ENCODE data around the gene ATRIP. TPM values are rescaled to one million over a fixed set of nuclear protein-coding genes. Genes with fewer than 3 reads are reported as not detected.

Gene ATRIP
- total and polyA plus RNA-seq, 2 donors: 6.2 to 8.4 TPM

DNA sequence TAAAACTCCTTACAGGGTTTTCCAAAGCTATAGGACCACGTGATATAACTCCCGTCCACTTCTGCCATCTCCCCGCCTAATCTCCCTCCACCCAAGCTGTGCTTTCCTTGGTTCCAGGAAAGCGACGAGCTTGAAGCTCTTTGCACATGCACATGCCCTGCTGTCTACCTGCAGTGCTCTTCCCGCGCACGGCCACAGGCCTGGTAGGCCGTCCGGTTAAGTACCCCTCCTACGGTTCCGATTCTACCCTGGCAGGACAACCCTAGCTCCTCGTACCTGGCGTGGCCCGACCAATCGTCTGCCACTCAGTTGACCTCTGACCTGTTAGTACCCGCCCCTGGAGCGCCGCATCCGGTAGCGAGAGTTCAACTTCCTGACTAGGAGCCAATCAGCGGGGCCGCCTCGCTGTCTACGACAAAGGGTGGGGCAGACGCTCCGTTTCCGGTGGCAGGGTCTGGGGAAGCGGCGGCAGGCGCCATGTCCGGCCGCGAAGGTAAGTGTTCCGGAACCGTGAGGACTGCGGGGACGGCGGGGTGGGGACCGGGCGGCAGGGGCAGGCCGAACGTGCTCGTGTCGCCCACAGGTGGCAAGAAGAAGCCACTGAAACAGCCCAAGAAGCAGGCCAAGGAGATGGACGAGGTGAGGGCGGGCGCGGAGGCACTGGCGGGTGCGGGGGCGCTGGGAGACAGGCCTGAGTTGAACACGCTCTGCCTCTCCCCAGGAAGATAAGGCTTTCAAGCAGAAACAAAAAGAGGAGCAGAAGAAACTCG, 6.5 kb upstream of the ATRIP start, which contains the start of the genes CCDC51 and TMA7:
TSS of gene CCDC51 (minus strand) at position 300 of the 770 bp plus-strand sequence. CDS start 4,991 bp downstream, outside the sequence.
TSS of gene TMA7 (plus strand) at position 438 of the 770 bp plus-strand sequence. CDS start at position 478, 40 bp downstream.
- peaks cover 28% of the 10 kb centered on the region in 2 donors for H3K36me3 ChIP-seq (ENCODE audit: control insufficient read depth in 2 of 2, insufficient read depth in 2 of 2, low read length in 1 of 2)
- WGBS: under 1% methylated on average over 54 of the region's 54 CpGs
- no peaks in the 10 kb centered on the region for H3K9me3 ChIP-seq (ENCODE audit: control insufficient read depth in 2 of 2, insufficient read depth in 1 of 2, low read length in 1 of 2)
- DNase-seq (ENCODE audit: low read depth in 6 of 9, low spot score in 9 of 9): peak; percentile 91 to 98 (median 94)
- H3K27me3 ChIP-seq (ENCODE audit: control insufficient read depth in 2 of 2, insufficient read depth in 1 of 2, low read length in 1 of 2): no peaks in the 10 kb centered on the region
- peaks cover 12 to 30% of the 10 kb centered on the region in 2 donors for H3K4me1 ChIP-seq (ENCODE audit: control insufficient read depth in 2 of 2, insufficient read depth in 2 of 2, low read length in 2 of 2)
- H3K27ac ChIP-seq (ENCODE audit: low read depth in 1 of 2, low read length in 1 of 2): peak within 1 kb of the TSS; percentile 87 to 98
- H3K4me3 ChIP-seq (ENCODE audit: low read length in 2 of 2): peak within 1 kb of the TSS; percentile 69 to 85

- Histone ChIP-seq H3K27ac (ENCODE audit: low read depth in 1 of 2, low read length in 1 of 2) (peak overlapping the region; percentile 87 to 98), H3K27me3 (ENCODE audit: control insufficient read depth in 2 of 2, insufficient read depth in 1 of 2, low read length in 1 of 2) (no peaks in the 10 kb centered on the region), H3K9me3 (ENCODE audit: control insufficient read depth in 2 of 2, insufficient read depth in 1 of 2, low read length in 1 of 2) (no peaks in the 10 kb centered on the region), H3K36me3 (ENCODE audit: control insufficient read depth in 2 of 2, insufficient read depth in 2 of 2, low read length in 1 of 2) (peaks cover 28% of the 10 kb centered on the region in 2 donors), H3K4me3 (ENCODE audit: low read length in 2 of 2) (peak overlapping the region; percentile 69 to 85), H3K4me1 (ENCODE audit: control insufficient read depth in 2 of 2, insufficient read depth in 2 of 2, low read length in 2 of 2) (peaks cover 12 to 29% of the 10 kb centered on the region in 2 donors)
- WGBS: 3% methylated on average over 21 of the region's 21 CpGs
- DNase-seq (ENCODE audit: low read depth in 6 of 9, low spot score in 9 of 9): peak in 2 of 9 donors; percentile 18 to 21
These were observed 6.0 kb upstream of the ATRIP start for GRCh38 chr3:48440590-48440958.

DNA sequence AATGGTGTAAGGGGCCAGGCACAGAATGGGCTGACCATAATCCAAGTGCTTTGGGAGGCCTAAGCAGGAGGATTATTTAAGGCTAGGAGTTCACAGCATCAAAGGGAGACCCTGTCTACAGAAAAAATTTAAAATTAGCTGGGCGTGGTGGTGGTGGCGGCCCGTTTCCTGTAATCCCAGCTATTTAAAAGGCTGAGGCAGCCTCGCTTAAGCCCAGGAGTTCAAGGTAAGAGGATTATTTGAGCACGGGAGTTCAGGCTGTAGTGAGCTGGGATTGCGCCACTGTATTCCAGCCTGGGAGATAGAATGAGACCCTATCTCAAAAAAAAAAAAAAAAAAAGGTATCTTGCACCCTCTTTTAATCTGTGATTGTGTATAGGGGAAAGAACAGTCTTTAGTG, 4.6 kb upstream of the ATRIP start:
- H3K9me3 ChIP-seq (ENCODE audit: control insufficient read depth in 2 of 2, insufficient read depth in 1 of 2, low read length in 1 of 2): no peaks in the 10 kb centered on the region
- no peaks in the 10 kb centered on the region for H3K27me3 ChIP-seq (ENCODE audit: control insufficient read depth in 2 of 2, insufficient read depth in 1 of 2, low read length in 1 of 2)
- H3K4me3 ChIP-seq (ENCODE audit: low read length in 2 of 2): no peak overlapping the region
- no peak for DNase-seq (ENCODE audit: low read depth in 6 of 9, low spot score in 9 of 9)
- peaks cover 28% of the 10 kb centered on the region in 2 donors for H3K36me3 ChIP-seq (ENCODE audit: control insufficient read depth in 2 of 2, insufficient read depth in 2 of 2, low read length in 1 of 2)
- H3K4me1 ChIP-seq (ENCODE audit: control insufficient read depth in 2 of 2, insufficient read depth in 2 of 2, low read length in 2 of 2): peaks cover 18 to 26% of the 10 kb centered on the region in 2 donors
- WGBS: 94% methylated on average over 6 of the region's 6 CpGs
- H3K27ac ChIP-seq (ENCODE audit: low read depth in 1 of 2, low read length in 1 of 2): no peak overlapping the region

DNA sequence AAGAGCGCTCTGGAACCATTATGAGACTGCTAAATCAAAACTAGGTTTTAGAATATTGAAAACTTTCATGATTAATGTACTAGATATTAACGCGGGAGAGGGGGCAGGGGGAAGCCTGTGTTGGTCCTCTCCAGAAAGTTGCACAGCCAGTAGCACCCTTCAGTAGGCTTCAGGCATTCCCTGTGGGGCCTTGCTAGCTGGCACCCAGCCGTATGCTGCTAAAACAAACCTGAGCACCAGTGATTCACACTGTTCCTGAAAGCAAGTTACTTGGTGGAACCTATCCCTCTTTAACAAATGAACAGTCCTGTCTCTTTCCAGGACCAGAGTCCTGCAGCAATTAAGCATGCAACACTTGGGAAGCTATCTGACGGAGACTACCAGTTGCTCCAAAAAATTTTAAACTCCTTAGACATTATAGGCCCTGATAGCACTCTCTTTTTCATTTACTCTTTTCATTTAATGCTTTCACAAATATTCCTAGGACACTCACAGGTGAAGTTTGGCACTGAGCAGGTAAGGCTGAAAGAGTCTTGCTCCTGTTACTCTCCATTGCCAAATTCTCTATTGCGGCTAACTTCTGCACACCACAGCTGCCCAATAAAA, 1.2 kb upstream of the ATRIP start:
- WGBS: 94% methylated on average over 6 of the region's 6 CpGs
- no peaks in the 10 kb centered on the region for H3K9me3 ChIP-seq (ENCODE audit: control insufficient read depth in 2 of 2, insufficient read depth in 1 of 2, low read length in 1 of 2)
- no peak for DNase-seq (ENCODE audit: low read depth in 6 of 9, low spot score in 9 of 9)
- H3K27ac ChIP-seq (ENCODE audit: low read depth in 1 of 2, low read length in 1 of 2): no peak overlapping the region
- H3K4me1 ChIP-seq (ENCODE audit: control insufficient read depth in 2 of 2, insufficient read depth in 2 of 2, low read length in 2 of 2): peaks cover 22 to 25% of the 10 kb centered on the region in 2 donors
- no peak overlapping the region for H3K4me3 ChIP-seq (ENCODE audit: low read length in 2 of 2)
- H3K27me3 ChIP-seq (ENCODE audit: control insufficient read depth in 2 of 2, insufficient read depth in 1 of 2, low read length in 1 of 2): no peaks in the 10 kb centered on the region
- peaks cover 28% of the 10 kb centered on the region in 2 donors for H3K36me3 ChIP-seq (ENCODE audit: control insufficient read depth in 2 of 2, insufficient read depth in 2 of 2, low read length in 1 of 2)

GRCh38 chr3:48446043-48446424, 503 bp upstream of the ATRIP start:
- peak overlapping the region; percentile 56 to 78 for H3K27ac ChIP-seq (ENCODE audit: low read depth in 1 of 2, low read length in 1 of 2)
- peak overlapping the region; percentile 86 to 97 for H3K4me3 ChIP-seq (ENCODE audit: low read length in 2 of 2)
- DNase-seq (ENCODE audit: low read depth in 6 of 9, low spot score in 9 of 9): no peak
- H3K9me3 ChIP-seq (ENCODE audit: control insufficient read depth in 2 of 2, insufficient read depth in 1 of 2, low read length in 1 of 2): no peaks in the 10 kb centered on the region
- H3K4me1 ChIP-seq (ENCODE audit: control insufficient read depth in 2 of 2, insufficient read depth in 2 of 2, low read length in 2 of 2): peaks cover 22 to 23% of the 10 kb centered on the region in 2 donors
- H3K36me3 ChIP-seq (ENCODE audit: control insufficient read depth in 2 of 2, insufficient read depth in 2 of 2, low read length in 1 of 2): peaks cover 28 to 31% of the 10 kb centered on the region in 2 donors
- 19% methylated on average over 6 of the region's 6 CpGs for WGBS
- H3K27me3 ChIP-seq (ENCODE audit: control insufficient read depth in 2 of 2, insufficient read depth in 1 of 2, low read length in 1 of 2): no peaks in the 10 kb centered on the region

DNA sequence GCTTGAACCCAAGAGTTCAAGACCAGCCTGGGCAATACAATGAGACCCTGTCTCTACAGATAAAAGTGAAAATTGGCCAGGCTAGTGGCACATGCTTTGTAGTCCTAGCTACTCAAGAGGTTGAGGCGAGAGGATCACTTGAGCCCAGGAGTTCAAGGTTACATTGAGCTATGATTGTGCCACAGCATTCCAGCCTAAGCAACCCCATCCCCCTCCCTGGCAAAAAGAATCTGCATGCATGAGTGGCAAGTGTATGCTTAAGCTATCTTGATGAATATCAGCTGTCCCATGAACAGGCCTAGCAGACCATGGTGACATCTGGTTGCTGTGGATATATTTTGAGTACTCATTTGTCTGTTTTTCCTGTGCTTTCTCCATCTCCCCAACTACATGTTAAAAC, 4.7 kb downstream of the ATRIP start:
- DNase-seq (ENCODE audit: low read depth in 6 of 9, low spot score in 9 of 9): no peak
- no peaks in the 10 kb centered on the region for H3K27me3 ChIP-seq (ENCODE audit: control insufficient read depth in 2 of 2, insufficient read depth in 1 of 2, low read length in 1 of 2)
- peaks cover 29 to 44% of the 10 kb centered on the region in 2 donors for H3K36me3 ChIP-seq (ENCODE audit: control insufficient read depth in 2 of 2, insufficient read depth in 2 of 2, low read length in 1 of 2)
- no peak overlapping the region for H3K4me3 ChIP-seq (ENCODE audit: low read length in 2 of 2)
- H3K27ac ChIP-seq (ENCODE audit: low read depth in 1 of 2, low read length in 1 of 2): no peak overlapping the region
- peaks cover 6 to 9% of the 10 kb centered on the region in 2 donors for H3K4me1 ChIP-seq (ENCODE audit: control insufficient read depth in 2 of 2, insufficient read depth in 2 of 2, low read length in 2 of 2)
- 94% methylated on average over 1 of the region's 1 CpG for WGBS
- H3K9me3 ChIP-seq (ENCODE audit: control insufficient read depth in 2 of 2, insufficient read depth in 1 of 2, low read length in 1 of 2): no peaks in the 10 kb centered on the region

- Histone ChIP-seq H3K9me3 (ENCODE audit: control insufficient read depth in 2 of 2, insufficient read depth in 1 of 2, low read length in 1 of 2) (no peaks in the 10 kb centered on the region), H3K4me3 (ENCODE audit: low read length in 2 of 2) (no peak overlapping the region), H3K27me3 (ENCODE audit: control insufficient read depth in 2 of 2, insufficient read depth in 1 of 2, low read length in 1 of 2) (no peaks in the 10 kb centered on the region), H3K27ac (ENCODE audit: low read depth in 1 of 2, low read length in 1 of 2) (no peak overlapping the region), H3K4me1 (ENCODE audit: control insufficient read depth in 2 of 2, insufficient read depth in 2 of 2, low read length in 2 of 2) (no peaks in the 10 kb centered on the region), H3K36me3 (ENCODE audit: control insufficient read depth in 2 of 2, insufficient read depth in 2 of 2, low read length in 1 of 2) (peaks cover 62 to 86% of the 10 kb centered on the region in 2 donors)
- 97% methylated on average over 1 of the region's 1 CpG for WGBS
- DNase-seq (ENCODE audit: low read depth in 6 of 9, low spot score in 9 of 9): no peak
These were observed 9.9 kb downstream of the ATRIP start for GRCh38 chr3:48456456-48456855.

DNA sequence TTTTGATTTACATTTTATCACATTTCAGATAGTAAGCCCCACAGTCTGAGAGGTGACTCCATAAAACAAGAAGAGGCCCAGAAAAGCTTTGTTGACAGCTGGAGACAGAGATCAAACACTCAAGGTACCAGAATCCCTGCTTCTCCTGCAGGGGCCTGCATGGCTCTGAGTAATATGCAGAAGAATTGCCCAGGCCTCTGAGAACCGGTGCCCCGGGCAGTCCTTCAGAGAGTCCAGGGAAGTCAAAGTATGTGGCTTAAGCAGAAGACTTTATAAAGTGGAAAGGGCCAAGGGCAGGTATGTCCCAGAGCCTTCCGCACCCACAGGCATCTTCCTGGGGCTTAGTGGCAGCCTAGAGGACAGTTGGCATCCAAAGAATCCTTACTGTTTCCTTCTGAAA, 12.8 kb downstream of the ATRIP start:
- Histone ChIP-seq H3K27me3 (ENCODE audit: control insufficient read depth in 2 of 2, insufficient read depth in 1 of 2, low read length in 1 of 2) (no peaks in the 10 kb centered on the region), H3K4me3 (ENCODE audit: low read length in 2 of 2) (no peak overlapping the region), H3K9me3 (ENCODE audit: control insufficient read depth in 2 of 2, insufficient read depth in 1 of 2, low read length in 1 of 2) (no peaks in the 10 kb centered on the region), H3K36me3 (ENCODE audit: control insufficient read depth in 2 of 2, insufficient read depth in 2 of 2, low read length in 1 of 2) (peaks cover 53 to 60% of the 10 kb centered on the region in 2 donors), H3K27ac (ENCODE audit: low read depth in 1 of 2, low read length in 1 of 2) (no peak overlapping the region), H3K4me1 (ENCODE audit: control insufficient read depth in 2 of 2, insufficient read depth in 2 of 2, low read length in 2 of 2) (no peaks in the 10 kb centered on the region)
- DNase-seq (ENCODE audit: low read depth in 6 of 9, low spot score in 9 of 9): no peak
- over 99% methylated on average over 3 of the region's 3 CpGs for WGBS
